HEK293 (cell line): ENCODE results near the gene GSG1L.

Experiments used
- MYNN ChIP-seq: fragments of 450-650 bp; formaldehyde crosslinking; IDR thresholded peaks from 2 replicates; pipeline ENCODE4 v1.5.1; 2016; ENCODE audit warnings: missing biosample characterization, missing genetic modification characterization, borderline replicate concordance
- YY1 ChIP-seq: fragments of 450-650 bp; formaldehyde crosslinking; IDR thresholded peaks from 2 replicates; pipeline ENCODE4 v1.5.1; 2018; ENCODE audit warnings: missing biosample characterization, missing genetic modification characterization
- ZNF157 ChIP-seq: fragments of 450-650 bp; formaldehyde crosslinking; IDR thresholded peaks from 2 replicates; pipeline ENCODE4 v1.5.1; 2016; ENCODE audit warnings: missing biosample characterization, missing genetic modification characterization
- ZNF175 ChIP-seq: fragments of 450-650 bp; formaldehyde crosslinking; IDR thresholded peaks from 2 replicates; pipeline ENCODE4 v1.5.1; 2016; ENCODE audit warnings: missing biosample characterization, missing genetic modification characterization
- ZNF202 ChIP-seq: fragments of 450-650 bp; formaldehyde crosslinking; IDR thresholded peaks from 2 replicates; pipeline ENCODE4 v1.5.1; 2016; ENCODE audit warnings: missing biosample characterization, missing genetic modification characterization, borderline replicate concordance
- ZNF791 ChIP-seq: fragments of 450-650 bp; formaldehyde crosslinking; IDR thresholded peaks from 2 replicates; pipeline ENCODE4 v1.5.1; 2016; ENCODE audit warnings: missing biosample characterization, missing genetic modification characterization
- TF ChIP-seq, protein P1 (sequence below): fragments of 450-650 bp; formaldehyde crosslinking; IDR thresholded peaks from 2 replicates; pipeline ENCODE4 v1.5.1; 2016; ENCODE audit warnings: missing biosample characterization, missing genetic modification characterization
- TF ChIP-seq, protein P2 (sequence below): fragments of 450-650 bp; formaldehyde crosslinking; IDR thresholded peaks from 2 replicates; pipeline ENCODE4 v1.5.1; 2016; ENCODE audit warnings: missing biosample characterization, missing genetic modification characterization, low read depth
- TF ChIP-seq, protein P3 (sequence below): fragments of 450-650 bp; formaldehyde crosslinking; IDR thresholded peaks from 2 replicates; pipeline ENCODE4 v1.5.1; 2016; ENCODE audit warnings: missing biosample characterization, missing genetic modification characterization

DNA sequence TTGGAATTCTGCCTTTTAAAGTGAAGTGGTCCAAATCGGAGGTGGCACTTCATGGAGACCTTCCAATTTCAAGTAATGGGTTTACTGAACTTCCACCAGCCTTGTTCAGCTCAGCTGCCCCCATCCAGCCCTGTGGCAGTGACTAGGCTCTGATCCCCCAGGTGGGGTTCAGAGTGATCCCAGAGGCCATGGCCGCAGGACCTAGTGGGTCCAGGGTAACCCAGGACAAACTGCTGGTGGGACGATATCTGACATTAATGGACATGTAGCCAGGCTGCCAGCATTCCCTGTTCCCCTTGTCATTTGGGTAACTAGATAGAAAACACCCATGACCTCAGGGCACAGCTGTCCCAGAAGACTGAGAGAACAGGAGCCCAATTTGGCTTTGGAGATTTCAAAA is 209.9 kb downstream of the GSG1L start:
- TF ChIP-seq ZNF175 (tag by site-specific recombination) (no peak), YY1 (tag by site-specific recombination) (no peak), ZNF157 (tag by site-specific recombination) (no peak), MYNN (no peak), ZNF791 (tag by site-specific recombination) (no peak), ZNF202 (tag by site-specific recombination) (no peak)
- TF ChIP-seq, protein P1, sequence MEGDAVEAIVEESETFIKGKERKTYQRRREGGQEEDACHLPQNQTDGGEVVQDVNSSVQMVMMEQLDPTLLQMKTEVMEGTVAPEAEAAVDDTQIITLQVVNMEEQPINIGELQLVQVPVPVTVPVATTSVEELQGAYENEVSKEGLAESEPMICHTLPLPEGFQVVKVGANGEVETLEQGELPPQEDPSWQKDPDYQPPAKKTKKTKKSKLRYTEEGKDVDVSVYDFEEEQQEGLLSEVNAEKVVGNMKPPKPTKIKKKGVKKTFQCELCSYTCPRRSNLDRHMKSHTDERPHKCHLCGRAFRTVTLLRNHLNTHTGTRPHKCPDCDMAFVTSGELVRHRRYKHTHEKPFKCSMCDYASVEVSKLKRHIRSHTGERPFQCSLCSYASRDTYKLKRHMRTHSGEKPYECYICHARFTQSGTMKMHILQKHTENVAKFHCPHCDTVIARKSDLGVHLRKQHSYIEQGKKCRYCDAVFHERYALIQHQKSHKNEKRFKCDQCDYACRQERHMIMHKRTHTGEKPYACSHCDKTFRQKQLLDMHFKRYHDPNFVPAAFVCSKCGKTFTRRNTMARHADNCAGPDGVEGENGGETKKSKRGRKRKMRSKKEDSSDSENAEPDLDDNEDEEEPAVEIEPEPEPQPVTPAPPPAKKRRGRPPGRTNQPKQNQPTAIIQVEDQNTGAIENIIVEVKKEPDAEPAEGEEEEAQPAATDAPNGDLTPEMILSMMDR (tag by site-specific recombination), result no peak
- TF ChIP-seq, protein P2, sequence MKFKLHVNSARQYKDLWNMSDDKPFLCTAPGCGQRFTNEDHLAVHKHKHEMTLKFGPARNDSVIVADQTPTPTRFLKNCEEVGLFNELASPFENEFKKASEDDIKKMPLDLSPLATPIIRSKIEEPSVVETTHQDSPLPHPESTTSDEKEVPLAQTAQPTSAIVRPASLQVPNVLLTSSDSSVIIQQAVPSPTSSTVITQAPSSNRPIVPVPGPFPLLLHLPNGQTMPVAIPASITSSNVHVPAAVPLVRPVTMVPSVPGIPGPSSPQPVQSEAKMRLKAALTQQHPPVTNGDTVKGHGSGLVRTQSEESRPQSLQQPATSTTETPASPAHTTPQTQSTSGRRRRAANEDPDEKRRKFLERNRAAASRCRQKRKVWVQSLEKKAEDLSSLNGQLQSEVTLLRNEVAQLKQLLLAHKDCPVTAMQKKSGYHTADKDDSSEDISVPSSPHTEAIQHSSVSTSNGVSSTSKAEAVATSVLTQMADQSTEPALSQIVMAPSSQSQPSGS (tag by site-specific recombination), result no peak
- TF ChIP-seq, protein P3, sequence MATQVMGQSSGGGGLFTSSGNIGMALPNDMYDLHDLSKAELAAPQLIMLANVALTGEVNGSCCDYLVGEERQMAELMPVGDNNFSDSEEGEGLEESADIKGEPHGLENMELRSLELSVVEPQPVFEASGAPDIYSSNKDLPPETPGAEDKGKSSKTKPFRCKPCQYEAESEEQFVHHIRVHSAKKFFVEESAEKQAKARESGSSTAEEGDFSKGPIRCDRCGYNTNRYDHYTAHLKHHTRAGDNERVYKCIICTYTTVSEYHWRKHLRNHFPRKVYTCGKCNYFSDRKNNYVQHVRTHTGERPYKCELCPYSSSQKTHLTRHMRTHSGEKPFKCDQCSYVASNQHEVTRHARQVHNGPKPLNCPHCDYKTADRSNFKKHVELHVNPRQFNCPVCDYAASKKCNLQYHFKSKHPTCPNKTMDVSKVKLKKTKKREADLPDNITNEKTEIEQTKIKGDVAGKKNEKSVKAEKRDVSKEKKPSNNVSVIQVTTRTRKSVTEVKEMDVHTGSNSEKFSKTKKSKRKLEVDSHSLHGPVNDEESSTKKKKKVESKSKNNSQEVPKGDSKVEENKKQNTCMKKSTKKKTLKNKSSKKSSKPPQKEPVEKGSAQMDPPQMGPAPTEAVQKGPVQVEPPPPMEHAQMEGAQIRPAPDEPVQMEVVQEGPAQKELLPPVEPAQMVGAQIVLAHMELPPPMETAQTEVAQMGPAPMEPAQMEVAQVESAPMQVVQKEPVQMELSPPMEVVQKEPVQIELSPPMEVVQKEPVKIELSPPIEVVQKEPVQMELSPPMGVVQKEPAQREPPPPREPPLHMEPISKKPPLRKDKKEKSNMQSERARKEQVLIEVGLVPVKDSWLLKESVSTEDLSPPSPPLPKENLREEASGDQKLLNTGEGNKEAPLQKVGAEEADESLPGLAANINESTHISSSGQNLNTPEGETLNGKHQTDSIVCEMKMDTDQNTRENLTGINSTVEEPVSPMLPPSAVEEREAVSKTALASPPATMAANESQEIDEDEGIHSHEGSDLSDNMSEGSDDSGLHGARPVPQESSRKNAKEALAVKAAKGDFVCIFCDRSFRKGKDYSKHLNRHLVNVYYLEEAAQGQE, result no peak
